HFFc6 (cell line): ENCODE measurements around the gene SLC25A44. TPM values are rescaled to one million over a fixed set of nuclear protein-coding genes. Genes with fewer than 3 reads are reported as not detected.
"Not testable (repeated sequence)": the region's sequence is repeated elsewhere in the genome, so short reads cannot be mapped to it uniquely, and the experiment has no call there.

Source experiments
- DNase-seq: peaks from one replicate; pipeline ENCODE4 v3.0.0-alpha.2; 2018
- H3K27ac Mint-ChIP-seq: 2 replicates; pipeline ENCODE4 v1.8.0; 2020; ENCODE audit warnings: mild to moderate bottlenecking, mixed read lengths
- H3K27me3 Mint-ChIP-seq: 2 replicates; pipeline ENCODE4 v1.8.0; 2021; ENCODE audit warnings: mild to moderate bottlenecking, moderate library complexity, mixed read lengths; ENCODE audit not compliant: insufficient read depth
- H3K36me3 Mint-ChIP-seq: 2 replicates; pipeline ENCODE4 v1.8.0; 2021; ENCODE audit warnings: low read depth, mixed read lengths
- H3K4me1 Mint-ChIP-seq: 2 replicates; pipeline ENCODE4 v1.8.0; 2020; ENCODE audit warnings: low read depth, mixed read lengths
- H3K4me3 Mint-ChIP-seq: 2 replicates; pipeline ENCODE4 v1.8.0; 2020; ENCODE audit warnings: mild to moderate bottlenecking, moderate library complexity, mixed read lengths
- H3K9me3 Mint-ChIP-seq: 2 replicates; pipeline ENCODE4 v1.8.0; 2020; ENCODE audit warnings: mild to moderate bottlenecking, mixed read lengths
- CTCF ChIP-seq: fragments of 200-600 bp; sonication (generic); IDR thresholded peaks from 2 replicates; pipeline ENCODE4 v1.5.0; 2021; ENCODE audit warnings: antibody characterized with exemption, mild to moderate bottlenecking
- total RNA-seq, 6 experiments: library from RNA; stranded (reverse); fragmentation: NEBNext Ultra II Directional; extraction: Animal tissue kit (Norgen Biotek cat#: 25700); gene quantifications; 2 replicates in 1 of 6; 3 replicates in 5 of 6; pipeline ENCODE4 v1.2.3, GENCODE V29; 2021

Gene SLC25A44
- total RNA-seq, 6 experiments from 2014 or later, result 19.6 to 25.2 (median 23.4) TPM

GRCh38 chr1:156212833-156213643, 19.1 kb downstream of the SLC25A44 start, which contains the start of gene PMF1:
TSS of gene PMF1 (plus strand) at chr1:156213007. CDS start at chr1:156213016, 9 bp downstream.
- Mint-ChIP-seq H3K9me3 (no peaks in the 10 kb centered on the region), H3K36me3 (peaks cover 40% of the 10 kb centered on the region), H3K27me3 (peaks cover 6% of the 10 kb centered on the region), H3K27ac (peak within 1 kb of the TSS; percentile 99), H3K4me1 (peaks cover 25% of the 10 kb centered on the region), H3K4me3 (peak within 1 kb of the TSS; percentile 97)
- no peak for TF ChIP-seq CTCF
- peak; percentile 94 for DNase-seq

GRCh38 chr1:156213644-156213966, 19.7 kb downstream of the SLC25A44 start:
- Mint-ChIP-seq H3K4me3 (peak overlapping the region; percentile 97), H3K9me3 (no peaks in the 10 kb centered on the region), H3K27ac (peak overlapping the region; percentile 99), H3K36me3 (peaks cover 37% of the 10 kb centered on the region), H3K27me3 (peaks cover 6% of the 10 kb centered on the region), H3K4me1 (peaks cover 29% of the 10 kb centered on the region)
- no peak for DNase-seq
- TF ChIP-seq CTCF, result no peak

DNA sequence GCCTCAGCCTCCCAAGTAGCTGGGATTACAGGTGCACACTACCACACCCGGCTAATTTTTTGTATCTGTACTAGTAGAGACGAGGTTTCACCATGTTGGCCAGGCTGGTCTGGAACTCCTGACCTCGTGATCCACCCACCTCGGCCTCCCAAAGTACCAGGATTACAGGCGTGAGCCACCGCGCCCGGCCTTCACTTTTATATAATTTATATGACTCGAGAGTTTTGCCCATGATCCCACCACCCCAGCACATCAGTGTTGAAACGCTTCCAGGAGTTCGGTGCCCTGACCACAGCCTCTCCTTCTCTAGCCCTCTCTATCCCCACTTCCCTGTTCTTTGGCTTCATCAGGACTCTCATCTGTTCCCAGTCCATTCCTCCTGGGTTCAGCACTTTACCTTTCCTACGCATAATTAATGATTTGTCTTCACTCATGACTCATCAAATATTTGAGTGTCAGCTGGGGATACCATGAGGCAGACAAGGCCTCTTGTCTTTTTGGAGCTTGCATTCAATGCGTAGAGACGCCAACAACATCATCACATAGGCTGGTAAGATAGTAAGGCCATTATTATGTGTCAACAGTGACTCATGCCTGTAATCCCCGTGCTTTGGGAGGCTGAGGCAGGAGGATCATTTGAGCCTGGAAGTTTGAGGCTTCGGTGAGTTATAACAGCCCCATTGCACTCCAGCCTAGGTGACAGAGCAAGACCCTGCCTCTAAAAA, 20.3 kb downstream of the SLC25A44 start:
- H3K27ac Mint-ChIP-seq, result peak overlapping the region; percentile 86
- DNase-seq, result peak; percentile 20
- peak overlapping the region; percentile 97 for H3K4me3 Mint-ChIP-seq
- peaks cover 32% of the 10 kb centered on the region for H3K36me3 Mint-ChIP-seq
- H3K4me1 Mint-ChIP-seq, result peaks cover 29% of the 10 kb centered on the region
- no peak for TF ChIP-seq CTCF
- no peaks in the 10 kb centered on the region for H3K9me3 Mint-ChIP-seq
- H3K27me3 Mint-ChIP-seq, result peaks cover 6% of the 10 kb centered on the region

DNA sequence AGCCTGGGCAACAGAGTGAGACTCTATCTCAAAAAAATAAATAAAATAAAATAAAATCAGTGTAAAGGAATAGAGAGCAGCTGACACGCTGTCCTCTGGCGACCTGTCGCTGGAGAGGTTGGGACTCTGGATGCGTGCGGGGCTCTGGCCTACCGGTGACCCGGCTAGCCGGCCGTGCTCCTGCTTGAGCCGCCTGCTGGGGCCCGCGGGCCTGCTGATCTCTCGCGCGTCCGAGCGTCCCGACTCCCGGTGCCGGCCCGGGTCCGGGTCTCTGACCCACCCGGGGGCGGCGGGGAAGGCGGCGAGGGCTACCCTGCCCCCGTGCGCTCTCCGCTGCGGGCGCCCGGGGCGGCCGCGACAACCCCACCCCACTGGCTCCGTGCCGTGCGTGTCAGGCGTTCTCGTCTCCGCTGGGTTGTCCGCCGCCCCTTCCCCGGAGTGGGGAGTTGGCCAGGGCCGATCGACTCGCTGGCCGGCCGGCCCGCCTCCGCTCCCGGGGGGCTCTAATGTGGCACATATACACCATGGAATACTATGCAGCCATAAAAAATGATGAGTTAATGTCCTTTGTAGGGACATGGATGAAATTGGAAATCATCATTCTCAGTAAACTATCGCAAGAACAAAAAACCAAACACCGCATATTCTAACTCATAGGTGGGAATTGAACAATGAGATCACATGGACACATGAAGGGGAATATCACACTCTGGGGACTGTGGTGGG, 22.6 kb downstream of the SLC25A44 start:
- H3K4me3 Mint-ChIP-seq, H3K9me3 Mint-ChIP-seq, H3K27ac Mint-ChIP-seq, DNase-seq, H3K27me3 Mint-ChIP-seq: not testable (repeated sequence)
- Mint-ChIP-seq H3K36me3 (peaks cover 17% of the 10 kb centered on the region), H3K4me1 (peaks cover 29% of the 10 kb centered on the region)

GRCh38 chr1:156217871-156218270, 24.0 kb downstream of the SLC25A44 start:
- H3K4me1 Mint-ChIP-seq, result peaks cover 27% of the 10 kb centered on the region
- peaks cover 7% of the 10 kb centered on the region for H3K36me3 Mint-ChIP-seq

More at GRCh38 chr1:156217871-156218270, 24.0 kb downstream of the SLC25A44 start:
- Mint-ChIP-seq H3K9me3 (no peaks in the 10 kb centered on the region), H3K4me3 (no peak overlapping the region), H3K27me3 (peaks cover 4% of the 10 kb centered on the region), H3K27ac (peak overlapping the region; percentile 58)
- no peak for TF ChIP-seq CTCF
- no peak for DNase-seq
